ENCODE measurements around the gene MCF2L. TPM values are rescaled to one million over a fixed set of nuclear protein-coding genes. Genes with fewer than 3 reads are reported as not detected.
"Not testable (repeated sequence)": the region's sequence is repeated elsewhere in the genome, so short reads cannot be mapped to it uniquely, and the experiment has no call there.

The MCF2L gene
- total RNA-seq, 4 donors from 2014 or later, result 25.0 to 103 (median 61.0) TPM

- DNase-seq, result no peak
- Histone ChIP-seq H3K36me3 (no peaks in the 10 kb centered on the region), H3K27ac (no peak overlapping the region), H3K9me3 (no peaks in the 10 kb centered on the region), H3K4me1 (no peaks in the 10 kb centered on the region), H3K4me3 (no peak overlapping the region), H3K27me3 (peaks cover 0 to 10% of the 10 kb centered on the region in 2 donors)
- intact Hi-C loops (cut with DNase I; ENCODE audit: low total_unique reads), result no loop called here
- no peak for TF ChIP-seq POLR2A (IDR thresholded peaks at IDR 0.05)
- TF ChIP-seq, protein P1, sequence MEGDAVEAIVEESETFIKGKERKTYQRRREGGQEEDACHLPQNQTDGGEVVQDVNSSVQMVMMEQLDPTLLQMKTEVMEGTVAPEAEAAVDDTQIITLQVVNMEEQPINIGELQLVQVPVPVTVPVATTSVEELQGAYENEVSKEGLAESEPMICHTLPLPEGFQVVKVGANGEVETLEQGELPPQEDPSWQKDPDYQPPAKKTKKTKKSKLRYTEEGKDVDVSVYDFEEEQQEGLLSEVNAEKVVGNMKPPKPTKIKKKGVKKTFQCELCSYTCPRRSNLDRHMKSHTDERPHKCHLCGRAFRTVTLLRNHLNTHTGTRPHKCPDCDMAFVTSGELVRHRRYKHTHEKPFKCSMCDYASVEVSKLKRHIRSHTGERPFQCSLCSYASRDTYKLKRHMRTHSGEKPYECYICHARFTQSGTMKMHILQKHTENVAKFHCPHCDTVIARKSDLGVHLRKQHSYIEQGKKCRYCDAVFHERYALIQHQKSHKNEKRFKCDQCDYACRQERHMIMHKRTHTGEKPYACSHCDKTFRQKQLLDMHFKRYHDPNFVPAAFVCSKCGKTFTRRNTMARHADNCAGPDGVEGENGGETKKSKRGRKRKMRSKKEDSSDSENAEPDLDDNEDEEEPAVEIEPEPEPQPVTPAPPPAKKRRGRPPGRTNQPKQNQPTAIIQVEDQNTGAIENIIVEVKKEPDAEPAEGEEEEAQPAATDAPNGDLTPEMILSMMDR (IDR thresholded peaks at IDR 0.05), result no peak
Measured at GRCh38 chr13:113052971-113053370, 84.0 kb downstream of the MCF2L start.

- no peak for TF ChIP-seq POLR2A (IDR thresholded peaks at IDR 0.05)
- TF ChIP-seq, protein P1 (IDR thresholded peaks at IDR 0.05), result no peak
- intact Hi-C loops (cut with DNase I; ENCODE audit: low total_unique reads), result no loop called here
- no peak for DNase-seq
- H3K4me3 ChIP-seq, result no peak overlapping the region
- H3K27me3 ChIP-seq, result peaks cover 0 to 10% of the 10 kb centered on the region in 2 donors
- H3K4me1 ChIP-seq, result no peaks in the 10 kb centered on the region
- H3K27ac ChIP-seq, result no peak overlapping the region
- no peaks in the 10 kb centered on the region for H3K36me3 ChIP-seq
- H3K9me3 ChIP-seq, result no peaks in the 10 kb centered on the region
Measured at GRCh38 chr13:113053376-113053775, 84.4 kb downstream of the MCF2L start.

DNA sequence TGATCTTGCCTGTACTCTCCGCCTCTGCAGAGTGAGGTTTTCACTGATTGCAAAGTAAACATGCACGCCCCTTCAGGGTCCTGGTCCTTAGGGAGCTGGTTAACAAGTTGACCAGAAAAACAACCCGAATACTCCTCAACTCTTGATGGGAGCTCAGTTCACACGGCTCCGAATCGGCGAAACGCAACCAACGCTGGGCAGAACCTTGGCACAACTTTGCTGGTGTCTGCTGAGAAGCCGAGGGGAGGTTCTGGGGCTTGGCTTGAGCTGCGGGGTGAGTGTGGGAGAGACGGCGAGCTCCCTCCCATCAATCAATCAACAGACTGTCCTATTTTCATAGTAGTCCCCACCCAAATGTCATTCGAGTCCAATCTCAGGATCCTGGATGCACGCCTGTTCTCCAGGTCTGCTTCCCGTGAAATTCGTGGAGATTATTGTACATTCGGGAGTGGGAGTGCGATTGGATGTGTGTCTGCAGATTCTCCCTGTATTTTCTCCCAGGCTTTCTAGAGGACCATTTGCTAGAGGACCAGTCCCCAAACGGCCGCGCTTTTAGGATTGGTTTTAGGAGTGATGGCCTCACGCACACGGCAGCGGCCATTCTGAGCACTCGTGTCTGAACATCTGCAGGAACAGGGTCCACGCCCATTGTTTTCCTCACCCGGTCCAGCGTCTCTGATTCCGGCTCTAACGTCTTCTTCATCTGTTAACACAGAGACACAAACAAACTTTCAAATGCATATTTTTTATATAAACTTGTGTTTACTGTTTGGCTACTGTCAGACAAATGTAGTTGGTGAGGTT is 85.0 kb downstream of the MCF2L start:
- no peak for DNase-seq
- TF ChIP-seq POLR2A (IDR thresholded peaks at IDR 0.05), result no peak
- TF ChIP-seq, protein P1 (IDR thresholded peaks at IDR 0.05), result no peak
- H3K4me3 ChIP-seq, result no peak overlapping the region
- H3K9me3 ChIP-seq, result no peaks in the 10 kb centered on the region
- no peaks in the 10 kb centered on the region for H3K36me3 ChIP-seq
- H3K27me3 ChIP-seq, result peaks cover 0 to 10% of the 10 kb centered on the region in 2 donors
- intact Hi-C loops (cut with DNase I; ENCODE audit: low total_unique reads), result no loop called here
- H3K4me1 ChIP-seq, result no peaks in the 10 kb centered on the region
- no peak overlapping the region for H3K27ac ChIP-seq

DNA sequence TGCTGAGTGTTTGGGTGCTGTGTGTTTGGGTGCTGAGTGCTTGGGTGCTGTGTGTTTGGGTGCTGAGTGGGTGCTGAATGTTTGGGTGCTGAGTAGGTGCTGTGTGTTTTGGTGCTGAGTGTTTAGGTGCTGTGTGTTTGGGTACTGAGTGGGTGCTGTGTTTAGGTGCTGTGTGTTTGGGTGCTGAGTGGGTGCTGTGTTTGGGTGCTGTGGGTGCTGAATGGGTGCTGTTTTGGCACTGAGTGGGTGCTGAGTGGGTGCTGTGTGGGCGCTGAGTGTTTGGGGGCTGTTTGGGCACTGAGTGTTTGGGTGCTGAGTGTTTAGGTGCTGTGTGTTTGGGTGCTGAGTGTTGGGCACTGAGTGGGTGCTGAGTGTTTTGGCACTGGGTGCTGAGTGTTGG is 88.1 kb downstream of the MCF2L start:
- no peak overlapping the region for H3K4me3 ChIP-seq
- no peaks in the 10 kb centered on the region for H3K4me1 ChIP-seq
- DNase-seq, result no peak
- intact Hi-C loops (cut with DNase I; ENCODE audit: low total_unique reads), result no loop called here
- no peak overlapping the region for H3K27ac ChIP-seq
- H3K36me3 ChIP-seq, result no peaks in the 10 kb centered on the region
- TF ChIP-seq, protein P1 (IDR thresholded peaks at IDR 0.05), result no peak
- no peak for TF ChIP-seq POLR2A (IDR thresholded peaks at IDR 0.05)
- peaks cover 0 to 6% of the 10 kb centered on the region in 2 donors for H3K27me3 ChIP-seq
- H3K9me3 ChIP-seq, result no peaks in the 10 kb centered on the region

DNA sequence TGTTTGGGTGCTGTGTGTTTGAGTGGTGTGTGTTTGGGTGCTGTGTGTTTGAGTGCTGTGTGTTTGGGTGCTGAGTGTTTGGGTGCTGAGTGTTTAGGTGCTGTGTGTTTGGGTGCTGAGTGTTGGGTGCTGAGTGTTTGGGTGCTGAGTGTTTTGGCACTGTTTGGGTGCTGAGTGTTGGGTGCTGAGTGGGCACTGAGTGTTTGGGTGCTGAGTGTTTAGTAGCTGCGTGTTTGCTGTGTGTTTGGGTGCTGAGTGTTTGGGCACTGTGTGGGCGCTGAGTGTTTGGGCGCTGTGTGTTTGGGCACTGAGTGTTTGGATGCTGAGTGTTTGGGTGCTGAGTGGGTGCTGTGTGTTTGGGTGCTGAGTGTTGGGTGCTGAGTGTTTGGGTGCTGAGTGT is 88.5 kb downstream of the MCF2L start:
- intact Hi-C loops (cut with DNase I; ENCODE audit: low total_unique reads); H3K4me1 ChIP-seq; H3K27ac ChIP-seq; H3K36me3 ChIP-seq; H3K9me3 ChIP-seq; H3K4me3 ChIP-seq; DNase-seq; H3K27me3 ChIP-seq: not testable (repeated sequence)
